H9 (cell line): ENCODE measurements around the gene LRRC74B. TPM values are rescaled to one million over a fixed set of nuclear protein-coding genes. Genes with fewer than 3 reads are reported as not detected.

Source experiments
- DNase-seq: peaks from one replicate; pipeline ENCODE4 v3.0.0-alpha.2; 2017
- H2AFZ ChIP-seq: one replicate; pipeline ENCODE4 v1.6.1; 2013; ENCODE audit warnings: mild to moderate bottlenecking, low read length, control low read depth, moderate library complexity
- H2AK5ac ChIP-seq: 2 replicates; pipeline ENCODE4 v1.6.1; 2013; ENCODE audit warnings: low read length, control low read depth, mixed read lengths; ENCODE audit not compliant: insufficient read length
- H2BK120ac ChIP-seq: one replicate; pipeline ENCODE4 v1.6.1; 2013; ENCODE audit warnings: low read depth, mild to moderate bottlenecking, low read length, control low read depth, inconsistent platforms; ENCODE audit not compliant: poor library complexity, severe bottlenecking
- H2BK12ac ChIP-seq: 2 replicates; pipeline ENCODE4 v1.6.1; 2013; ENCODE audit warnings: low read length, control low read depth, mixed read lengths, low read depth; ENCODE audit not compliant: insufficient read length
- H2BK15ac ChIP-seq: 2 replicates; pipeline ENCODE4 v1.6.1; 2013; ENCODE audit warnings: low read depth, low read length, control low read depth
- H2BK20ac ChIP-seq: one replicate; pipeline ENCODE4 v1.6.1; 2013; ENCODE audit warnings: low read depth, mild to moderate bottlenecking, low read length, control low read depth, inconsistent platforms; ENCODE audit not compliant: poor library complexity, severe bottlenecking
- H2BK5ac ChIP-seq: 2 replicates; pipeline ENCODE4 v1.6.1; 2013; ENCODE audit warnings: low read length, control low read depth, mixed read lengths; ENCODE audit not compliant: insufficient read length
- H3K14ac ChIP-seq: 2 replicates; pipeline ENCODE4 v1.6.1; 2013; ENCODE audit warnings: low read length, control low read depth; ENCODE audit not compliant: insufficient read depth
- H3K18ac ChIP-seq: 2 replicates; pipeline ENCODE4 v1.6.1; 2013; ENCODE audit warnings: low read depth, mild to moderate bottlenecking, mixed read lengths, low read length, control low read depth; ENCODE audit not compliant: insufficient read length
- H3K23ac ChIP-seq: 2 replicates; pipeline ENCODE4 v1.6.1; 2013; ENCODE audit warnings: low read length, control low read depth, mixed read lengths, low read depth; ENCODE audit not compliant: insufficient read length
- H3K23me2 ChIP-seq: 2 replicates; pipeline ENCODE4 v1.6.1; 2013; ENCODE audit warnings: low read depth, mild to moderate bottlenecking, mixed read lengths, low read length, control low read depth; ENCODE audit not compliant: insufficient read length, poor library complexity, severe bottlenecking
- H3K27ac ChIP-seq: 2 replicates; pipeline ENCODE4 v1.5.1; 2013; ENCODE audit warnings: low read length, control low read depth, mixed read lengths, low read depth; ENCODE audit not compliant: insufficient read length
- H3K27me3 ChIP-seq: 2 replicates; pipeline ENCODE4 v1.6.1; 2013; ENCODE audit warnings: low read length, control low read depth, inconsistent platforms; ENCODE audit not compliant: insufficient read depth
- H3K4ac ChIP-seq: 2 replicates; pipeline ENCODE4 v1.6.1; 2013; ENCODE audit warnings: low read depth, mild to moderate bottlenecking, control low read depth, inconsistent platforms, low read length, moderate library complexity
- H3K4me1 ChIP-seq: 2 replicates; pipeline ENCODE4 v1.6.1; 2013; ENCODE audit warnings: low read length, control low read depth, inconsistent platforms; ENCODE audit not compliant: insufficient read depth
- H3K4me2 ChIP-seq: 2 replicates; pipeline ENCODE4 v1.6.1; 2013; ENCODE audit warnings: low read length, control low read depth, mixed read lengths; ENCODE audit not compliant: insufficient read length, insufficient read depth
- H3K56ac ChIP-seq: 2 replicates; pipeline ENCODE4 v1.6.1; 2013; ENCODE audit warnings: low read depth, mild to moderate bottlenecking, mixed read lengths, low read length, control low read depth; ENCODE audit not compliant: insufficient read length
- H3K79me1 ChIP-seq: 2 replicates; pipeline ENCODE4 v1.6.1; 2013; ENCODE audit warnings: low read depth, mild to moderate bottlenecking, moderate library complexity, low read length, control low read depth, inconsistent platforms; ENCODE audit not compliant: insufficient read depth, poor library complexity, severe bottlenecking
- H3K79me2 ChIP-seq: 2 replicates; pipeline ENCODE4 v1.6.1; 2013; ENCODE audit warnings: low read length, control low read depth, inconsistent platforms; ENCODE audit not compliant: insufficient read depth
- H3K9ac ChIP-seq: 2 replicates; pipeline ENCODE4 v1.6.1; 2013; ENCODE audit warnings: low read length, control low read depth, mixed read lengths; ENCODE audit not compliant: insufficient read length; ENCODE audit errors: extremely low read depth
- H3K9me3 ChIP-seq: one replicate; pipeline ENCODE4 v1.6.1; 2013; ENCODE audit warnings: low read depth, low read length, inconsistent platforms; ENCODE audit not compliant: control insufficient read depth
- H3T11ph ChIP-seq: one replicate; pipeline ENCODE4 v1.6.1; 2013; ENCODE audit warnings: mild to moderate bottlenecking, low read length, control low read depth, inconsistent platforms
- H4K20me1 ChIP-seq: one replicate; pipeline ENCODE4 v1.6.1; 2013; ENCODE audit not compliant: control insufficient read depth, insufficient read length, insufficient read depth
- H4K5ac ChIP-seq: 2 replicates; pipeline ENCODE4 v1.6.1; 2013; ENCODE audit warnings: low read depth, mild to moderate bottlenecking, mixed read lengths, low read length, control low read depth; ENCODE audit not compliant: insufficient read length
- H4K8ac ChIP-seq: replicated peaks from 2 replicates; pipeline ENCODE4 v1.6.1; 2013; ENCODE audit warnings: low read length, control low read depth, mixed read lengths, low read depth; ENCODE audit not compliant: insufficient read length
- H4K91ac ChIP-seq: 2 replicates; pipeline ENCODE4 v1.6.1; 2013; ENCODE audit warnings: low read depth, mild to moderate bottlenecking, moderate library complexity, mixed read lengths, low read length, control low read depth; ENCODE audit not compliant: insufficient read length
- H3K27ac Mint-ChIP-seq, 3 experiments: 2 replicates in 2 of 3; 3 replicates in 1 of 3; pipeline ENCODE4 v1.8.0; 2020 to 2021; ENCODE audit warnings: mixed read lengths in 3 of 3, mild to moderate bottlenecking in 1 of 3, moderate library complexity in 1 of 3
- H3K27me3 Mint-ChIP-seq: 2 replicates; pipeline ENCODE4 v1.8.0; 2021; ENCODE audit warnings: low read depth, mild to moderate bottlenecking, moderate library complexity, mixed read lengths
- H3K36me3 Mint-ChIP-seq, 3 experiments: 2 replicates in 2 of 3; 3 replicates in 1 of 3; pipeline ENCODE4 v1.8.0; 2020 to 2021; ENCODE audit warnings: low read depth in 3 of 3, mixed read lengths in 3 of 3; ENCODE audit not compliant: insufficient read depth in 1 of 3
- H3K4me1 Mint-ChIP-seq, 2 experiments: 2 replicates each; pipeline ENCODE4 v1.8.0; 2020; ENCODE audit warnings: mixed read lengths in 2 of 2
- H3K4me3 Mint-ChIP-seq, 2 experiments: 2 replicates in 1 of 2; 3 replicates in 1 of 2; pipeline ENCODE4 v1.8.0; 2020 to 2021; ENCODE audit warnings: mild to moderate bottlenecking in 2 of 2, mixed read lengths in 2 of 2, moderate library complexity in 1 of 2
- H3K9me3 Mint-ChIP-seq, 2 experiments: 2 replicates in 1 of 2; 3 replicates in 1 of 2; pipeline ENCODE4 v1.8.0; 2020; ENCODE audit warnings: mild to moderate bottlenecking in 2 of 2, mixed read lengths in 2 of 2, moderate library complexity in 1 of 2
- WGBS: extraction: QIAGEN DNeasy Blood & Tissue Kit; methylation state at CpG from one replicate; pipeline ENCODE4 v1.1.7; 2013; ENCODE audit warnings: missing lambda C conversion rate, low lambda C conversion rate, mixed read lengths; ENCODE audit not compliant: insufficient read length; ENCODE audit errors: extremely low coverage; 5-methylcytosine and 5-hydroxymethylcytosine counted together
- total RNA-seq: library from RNA; stranded (reverse); gene quantifications from 2 replicates; pipeline ENCODE4 v1.2.1, GENCODE V29; 2021
- TF ChIP-seq, protein P1 (sequence below): fragments of 200-600 bp; sonication (generic); conservative IDR thresholded peaks from 3 replicates; pipeline ENCODE4 v1.8.0; 2021; ENCODE audit warnings: antibody characterized with exemption, mild to moderate bottlenecking

Gene LRRC74B
- total RNA-seq, 1 experiment from 2014 or later, result not detected

DNA sequence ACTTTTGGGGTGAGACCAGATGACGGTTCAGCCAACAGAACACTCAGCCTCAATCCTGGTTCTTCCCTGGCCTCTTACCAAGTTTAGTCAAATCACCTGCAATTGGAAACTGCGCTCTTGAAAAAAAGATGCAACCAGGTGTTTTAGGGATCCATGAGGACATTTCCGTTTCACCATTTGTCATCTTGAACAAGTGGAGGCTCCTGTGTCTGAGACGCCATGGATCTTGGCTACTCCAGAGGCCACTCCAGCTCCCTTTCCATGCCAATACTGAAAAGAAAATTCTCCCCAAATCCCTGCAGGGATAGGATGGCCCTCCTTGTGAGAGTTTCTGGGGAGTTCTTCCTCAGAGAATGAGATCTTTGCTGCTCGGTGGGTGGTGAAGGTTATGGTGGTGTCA is 27.7 kb downstream of the LRRC74B start:
- no peak overlapping the region for H3T11ph ChIP-seq
- H2AFZ ChIP-seq, result no peak overlapping the region
- no peaks in the 10 kb centered on the region for H4K20me1 ChIP-seq
- H4K5ac ChIP-seq, result no peak overlapping the region
- H3K23ac ChIP-seq, result no peak overlapping the region
- no peak overlapping the region for H3K9ac ChIP-seq
- H3K18ac ChIP-seq, result no peak overlapping the region
- no peak overlapping the region for H2BK5ac ChIP-seq
- no peak for DNase-seq
- H3K79me1 ChIP-seq, result no peaks in the 10 kb centered on the region
- no peak overlapping the region for H4K8ac ChIP-seq
- H4K91ac ChIP-seq, result no peak overlapping the region
- WGBS, result no CpG with 5 or more reads among the region's 5 CpGs
- H2BK15ac ChIP-seq, result no peak overlapping the region
- Mint-ChIP-seq H3K4me3 (no peak overlapping the region), H3K36me3 (no peaks in the 10 kb centered on the region; a peak in 2 of 7 replicates), H3K9me3 (peaks cover 0 to 2% of the 10 kb centered on the region in 2 experiments; a peak in 1 of 5 replicates), H3K4me1 (no peaks in the 10 kb centered on the region), H3K27ac (no peak overlapping the region; a peak in 1 of 7 replicates), H3K27me3 (peaks cover 9% of the 10 kb centered on the region)
- H3K4ac ChIP-seq, result no peak overlapping the region
- no peaks in the 10 kb centered on the region for H3K9me3 ChIP-seq
- H3K14ac ChIP-seq, result no peak overlapping the region
- no peaks in the 10 kb centered on the region for H3K23me2 ChIP-seq
- H2BK12ac ChIP-seq, result no peak overlapping the region
- TF ChIP-seq, protein P1, sequence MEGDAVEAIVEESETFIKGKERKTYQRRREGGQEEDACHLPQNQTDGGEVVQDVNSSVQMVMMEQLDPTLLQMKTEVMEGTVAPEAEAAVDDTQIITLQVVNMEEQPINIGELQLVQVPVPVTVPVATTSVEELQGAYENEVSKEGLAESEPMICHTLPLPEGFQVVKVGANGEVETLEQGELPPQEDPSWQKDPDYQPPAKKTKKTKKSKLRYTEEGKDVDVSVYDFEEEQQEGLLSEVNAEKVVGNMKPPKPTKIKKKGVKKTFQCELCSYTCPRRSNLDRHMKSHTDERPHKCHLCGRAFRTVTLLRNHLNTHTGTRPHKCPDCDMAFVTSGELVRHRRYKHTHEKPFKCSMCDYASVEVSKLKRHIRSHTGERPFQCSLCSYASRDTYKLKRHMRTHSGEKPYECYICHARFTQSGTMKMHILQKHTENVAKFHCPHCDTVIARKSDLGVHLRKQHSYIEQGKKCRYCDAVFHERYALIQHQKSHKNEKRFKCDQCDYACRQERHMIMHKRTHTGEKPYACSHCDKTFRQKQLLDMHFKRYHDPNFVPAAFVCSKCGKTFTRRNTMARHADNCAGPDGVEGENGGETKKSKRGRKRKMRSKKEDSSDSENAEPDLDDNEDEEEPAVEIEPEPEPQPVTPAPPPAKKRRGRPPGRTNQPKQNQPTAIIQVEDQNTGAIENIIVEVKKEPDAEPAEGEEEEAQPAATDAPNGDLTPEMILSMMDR, result no peak
- H3K79me2 ChIP-seq, result no peaks in the 10 kb centered on the region
- H2BK120ac ChIP-seq, result no peak overlapping the region
- no peaks in the 10 kb centered on the region for H3K27me3 ChIP-seq
- no peaks in the 10 kb centered on the region for H3K4me1 ChIP-seq
- no peak overlapping the region for H2AK5ac ChIP-seq
- no peak overlapping the region for H2BK20ac ChIP-seq
- no peak overlapping the region for H3K56ac ChIP-seq
- H3K27ac ChIP-seq, result no peak overlapping the region
- no peak overlapping the region for H3K4me2 ChIP-seq
